ENCODE measurements around the gene OGN. TPM values are rescaled to one million over a fixed set of nuclear protein-coding genes. Genes with fewer than 3 reads are reported as not detected.

OGN gene
- total RNA-seq, 1 experiment from 2014 or later: not detected

DNA sequence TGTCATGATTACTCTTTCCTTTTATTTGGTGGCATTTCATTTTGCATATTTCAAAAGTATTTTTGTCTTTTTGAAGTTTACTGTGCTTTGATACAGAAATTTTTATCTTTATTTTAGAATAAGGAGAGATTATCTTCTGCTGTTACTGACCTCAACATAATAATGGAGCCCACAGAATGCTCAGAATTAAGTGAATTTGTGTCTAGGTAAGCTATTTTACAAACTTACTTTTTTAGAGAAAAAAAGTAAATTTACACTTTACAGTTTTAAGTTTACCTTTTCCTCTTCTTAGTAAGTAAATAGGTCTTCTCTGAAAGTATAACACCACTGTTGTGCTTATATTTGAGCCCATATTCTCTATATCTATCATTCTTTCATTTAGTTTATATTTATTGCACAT lies 58.8 kb downstream of the OGN start:
- Histone ChIP-seq H2BK120ac (ENCODE audit: low read depth, low read length, poor library complexity, severe bottlenecking) (no peak overlapping the region), H4K5ac (ENCODE audit: insufficient read length, low read depth, low read length) (no peak overlapping the region), H3K4me2 (ENCODE audit: insufficient read depth, insufficient read length, low read length) (no peak overlapping the region), H3K56ac (ENCODE audit: insufficient read length, low read depth, low read length) (no peak overlapping the region), H2AK5ac (ENCODE audit: insufficient read length, low read length) (no peak overlapping the region), H3K14ac (ENCODE audit: insufficient read depth, low read length) (no peak overlapping the region), H2BK5ac (ENCODE audit: insufficient read length, low read length) (no peak overlapping the region), H3T11ph (ENCODE audit: low read length) (no peak overlapping the region), H2BK12ac (ENCODE audit: insufficient read length, low read depth, low read length) (no peak overlapping the region), H2AFZ (ENCODE audit: low read length) (no peak overlapping the region), H3K79me1 (ENCODE audit: insufficient read depth, low read depth, low read length, poor library complexity, severe bottlenecking) (no peaks in the 10 kb centered on the region), H3K23ac (ENCODE audit: insufficient read length, low read depth, low read length) (no peak overlapping the region), H3K4me1 (ENCODE audit: insufficient read depth, low read length) (no peaks in the 10 kb centered on the region), H3K27ac (ENCODE audit: insufficient read length, low read depth, low read length) (no peak overlapping the region), H2BK20ac (ENCODE audit: low read depth, low read length, poor library complexity, severe bottlenecking) (no peak overlapping the region), H3K4ac (ENCODE audit: low read depth, low read length) (no peak overlapping the region), H3K9me3 (ENCODE audit: control insufficient read depth, low read depth, low read length) (peaks cover 5% of the 10 kb centered on the region), H3K23me2 (ENCODE audit: insufficient read length, low read depth, low read length, poor library complexity, severe bottlenecking) (no peaks in the 10 kb centered on the region), H4K20me1 (ENCODE audit: control insufficient read depth, insufficient read depth, insufficient read length) (no peaks in the 10 kb centered on the region), H4K91ac (ENCODE audit: insufficient read length, low read depth, low read length) (no peak overlapping the region), H3K79me2 (ENCODE audit: insufficient read depth, low read length) (no peaks in the 10 kb centered on the region), H3K18ac (ENCODE audit: insufficient read length, low read depth, low read length) (no peak overlapping the region), H3K9ac (ENCODE audit: extremely low read depth, insufficient read length, low read length) (no peak overlapping the region), H3K27me3 (ENCODE audit: insufficient read depth, low read length) (no peaks in the 10 kb centered on the region), H2BK15ac (ENCODE audit: low read depth, low read length) (no peak overlapping the region), H4K8ac (replicated peaks; ENCODE audit: insufficient read length, low read depth, low read length) (no peak overlapping the region)
- DNase-seq: no peak
- Mint-ChIP-seq H3K27ac (no peak overlapping the region), H3K27me3 (ENCODE audit: low read depth) (no peaks in the 10 kb centered on the region), H3K36me3 (ENCODE audit: insufficient read depth in 1 of 3, low read depth in 3 of 3) (peaks cover 13 to 19% (median 18%) of the 10 kb centered on the region in 3 experiments), H3K9me3 (peaks cover 4% of the 10 kb centered on the region in 2 experiments), H3K4me3 (no peak overlapping the region), H3K4me1 (peaks cover 2 to 3% of the 10 kb centered on the region in 2 experiments; a peak in 3 of 4 replicates)
- TF ChIP-seq, protein P1, sequence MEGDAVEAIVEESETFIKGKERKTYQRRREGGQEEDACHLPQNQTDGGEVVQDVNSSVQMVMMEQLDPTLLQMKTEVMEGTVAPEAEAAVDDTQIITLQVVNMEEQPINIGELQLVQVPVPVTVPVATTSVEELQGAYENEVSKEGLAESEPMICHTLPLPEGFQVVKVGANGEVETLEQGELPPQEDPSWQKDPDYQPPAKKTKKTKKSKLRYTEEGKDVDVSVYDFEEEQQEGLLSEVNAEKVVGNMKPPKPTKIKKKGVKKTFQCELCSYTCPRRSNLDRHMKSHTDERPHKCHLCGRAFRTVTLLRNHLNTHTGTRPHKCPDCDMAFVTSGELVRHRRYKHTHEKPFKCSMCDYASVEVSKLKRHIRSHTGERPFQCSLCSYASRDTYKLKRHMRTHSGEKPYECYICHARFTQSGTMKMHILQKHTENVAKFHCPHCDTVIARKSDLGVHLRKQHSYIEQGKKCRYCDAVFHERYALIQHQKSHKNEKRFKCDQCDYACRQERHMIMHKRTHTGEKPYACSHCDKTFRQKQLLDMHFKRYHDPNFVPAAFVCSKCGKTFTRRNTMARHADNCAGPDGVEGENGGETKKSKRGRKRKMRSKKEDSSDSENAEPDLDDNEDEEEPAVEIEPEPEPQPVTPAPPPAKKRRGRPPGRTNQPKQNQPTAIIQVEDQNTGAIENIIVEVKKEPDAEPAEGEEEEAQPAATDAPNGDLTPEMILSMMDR (conservative IDR thresholded peaks at IDR 0.05): no peak

Measured in H9 (cell line).